Upper lobe of left lung (tissue), 6 donors: ENCODE measurements around the gene FRYL. TPM values are rescaled to one million over a fixed set of nuclear protein-coding genes. Genes with fewer than 3 reads are reported as not detected.
"Not testable (repeated sequence)": the region's sequence is repeated elsewhere in the genome, so short reads cannot be mapped to it uniquely, and the experiment has no call there.

ENCODE experiments used
- ATAC-seq, 2 donors: fragments of 200-7000 bp; cut with Tn5 transposase; one replicate each; pipeline ENCODE4 v1.9.1; 2022; ENCODE audit warnings: mild to moderate bottlenecking in 2 of 2, moderate library complexity in 2 of 2; ENCODE audit not compliant: low FRiP score in 2 of 2
- DNase-seq, 2 donors: peaks; one replicate each; pipeline ENCODE4 v3.0.0-alpha.2; 2019 to 2020
- H3K27ac ChIP-seq, 4 donors: fragments of 200-600 bp; sonication (generic); one replicate each; pipeline ENCODE4 v1.5.1; 2016 to 2019
- H3K27me3 ChIP-seq, 4 donors: fragments of 200-600 bp; sonication (generic); one replicate each; pipeline ENCODE4 v1.5.1; 2017 to 2019
- H3K36me3 ChIP-seq, 4 donors: fragments of 200-600 bp; sonication (generic); one replicate each; pipeline ENCODE4 v1.5.1; 2016 to 2019
- H3K4me1 ChIP-seq, 4 donors: fragments of 200-600 bp; sonication (generic); one replicate each; pipeline ENCODE4 v1.5.1; 2018 to 2019
- H3K4me3 ChIP-seq, 4 donors: fragments of 200-600 bp; sonication (generic); one replicate each; pipeline ENCODE4 v1.5.1; 2017 to 2019; ENCODE audit warnings: mild to moderate bottlenecking in 2 of 4, moderate library complexity in 1 of 4
- H3K9me3 ChIP-seq, 4 donors: fragments of 200-600 bp; sonication (generic); one replicate each; pipeline ENCODE4 v1.5.1; 2018 to 2019
- EP300 ChIP-seq, 4 donors: sonication (generic); formaldehyde crosslinking; IDR thresholded peaks; one replicate each; pipeline ENCODE4 v1.5.1; 2017; ENCODE audit warnings: antibody characterized with exemption in 4 of 4, control low read depth in 2 of 4
- POLR2A ChIP-seq, 4 donors: fragments of 450-650 bp; IDR thresholded peaks; one replicate each; pipeline ENCODE4 v1.5.1; 2016 to 2017; ENCODE audit warnings: antibody characterized with exemption in 4 of 4, mild to moderate bottlenecking in 2 of 4
- POLR2AphosphoS5 ChIP-seq, 2 donors: sonication (generic); formaldehyde crosslinking; IDR thresholded peaks; one replicate each; pipeline ENCODE4 v1.5.1; 2017; ENCODE audit warnings: antibody characterized with exemption in 2 of 2
- WGBS, 2 donors: methylation state at CpG; one replicate each; pipeline ENCODE4 v1.1.5; 2017 to 2018; 5-methylcytosine and 5-hydroxymethylcytosine counted together
- total RNA-seq, 6 donors: library from RNA; depleted of rRNA in 4 of 6; stranded (reverse); fragments of >200 nt in 4 of 6; gene quantifications; one replicate each; pipeline versions ENCODE4 v1.1.0 to v1.2.1, GENCODE V29; 2016 to 2021
- TF ChIP-seq, protein P1 (sequence below), 6 experiments: fragments of 450-650 bp in 4 of 6; fragments of 200-600 bp in 2 of 6; sonication (generic) in 2 of 6; IDR thresholded peaks; one replicate each; pipeline ENCODE4 v1.5.1; 2016 to 2019; ENCODE audit warnings: antibody characterized with exemption in 6 of 6
- donor health status: DM: no; HTN: no; CAD: no; lungs with moderate emphysema.
- donor health status: DM: no; HTN: yes; CAD: no; lungs with severe emphysema.

The FRYL gene
- total RNA-seq, 6 donors from 2014 or later: 48.6 to 96.9 (median 69.2) TPM

DNA sequence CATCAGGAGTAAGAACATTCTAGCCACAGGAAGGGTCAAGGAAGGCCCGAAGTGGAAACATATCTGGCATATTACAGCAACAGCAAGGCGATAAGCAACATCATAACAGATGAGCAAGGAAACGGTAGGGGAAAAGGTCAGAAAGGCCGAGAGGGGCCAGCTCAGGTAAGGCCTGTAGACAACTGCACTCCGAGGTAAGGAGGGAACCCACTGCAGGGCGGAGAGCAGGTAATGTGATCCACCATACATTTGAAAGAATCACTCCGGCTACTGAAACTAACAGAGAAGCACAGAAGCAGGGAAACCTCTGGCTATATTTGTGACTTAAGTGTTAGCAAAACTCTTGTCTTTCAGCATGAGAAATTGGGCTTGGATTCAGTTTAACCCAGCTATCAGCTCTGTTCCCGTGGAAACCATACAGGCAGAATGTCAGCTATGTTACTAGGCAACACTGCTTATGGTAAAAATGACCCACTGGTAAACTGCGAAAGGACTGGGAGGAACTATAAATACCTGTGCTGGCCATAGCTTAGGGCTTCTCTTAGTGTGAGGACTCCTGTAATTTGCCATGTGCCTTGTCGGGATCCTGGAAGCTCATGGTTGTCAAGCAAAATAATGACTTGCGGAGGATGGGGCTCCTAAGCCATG lies 31.0 kb downstream of the FRYL start:
- no peak for ATAC-seq
- Histone ChIP-seq H3K27ac (no peak overlapping the region), H3K4me3 (no peak overlapping the region), H3K36me3 (no peaks in the 10 kb centered on the region), H3K4me1 (peaks cover 5 to 21% (median 15%) of the 10 kb centered on the region in 4 donors), H3K9me3 (no peaks in the 10 kb centered on the region), H3K27me3 (no peaks in the 10 kb centered on the region)
- WGBS, 2 donors: 86% methylated on average over 11 of the region's 11 CpGs
- no peak for DNase-seq
- TF ChIP-seq, protein P1, sequence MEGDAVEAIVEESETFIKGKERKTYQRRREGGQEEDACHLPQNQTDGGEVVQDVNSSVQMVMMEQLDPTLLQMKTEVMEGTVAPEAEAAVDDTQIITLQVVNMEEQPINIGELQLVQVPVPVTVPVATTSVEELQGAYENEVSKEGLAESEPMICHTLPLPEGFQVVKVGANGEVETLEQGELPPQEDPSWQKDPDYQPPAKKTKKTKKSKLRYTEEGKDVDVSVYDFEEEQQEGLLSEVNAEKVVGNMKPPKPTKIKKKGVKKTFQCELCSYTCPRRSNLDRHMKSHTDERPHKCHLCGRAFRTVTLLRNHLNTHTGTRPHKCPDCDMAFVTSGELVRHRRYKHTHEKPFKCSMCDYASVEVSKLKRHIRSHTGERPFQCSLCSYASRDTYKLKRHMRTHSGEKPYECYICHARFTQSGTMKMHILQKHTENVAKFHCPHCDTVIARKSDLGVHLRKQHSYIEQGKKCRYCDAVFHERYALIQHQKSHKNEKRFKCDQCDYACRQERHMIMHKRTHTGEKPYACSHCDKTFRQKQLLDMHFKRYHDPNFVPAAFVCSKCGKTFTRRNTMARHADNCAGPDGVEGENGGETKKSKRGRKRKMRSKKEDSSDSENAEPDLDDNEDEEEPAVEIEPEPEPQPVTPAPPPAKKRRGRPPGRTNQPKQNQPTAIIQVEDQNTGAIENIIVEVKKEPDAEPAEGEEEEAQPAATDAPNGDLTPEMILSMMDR (IDR thresholded peaks at IDR 0.05): no peak
- TF ChIP-seq POLR2AphosphoS5 (IDR thresholded peaks at IDR 0.05): no peak
- TF ChIP-seq EP300 (IDR thresholded peaks at IDR 0.05): no peak

DNA sequence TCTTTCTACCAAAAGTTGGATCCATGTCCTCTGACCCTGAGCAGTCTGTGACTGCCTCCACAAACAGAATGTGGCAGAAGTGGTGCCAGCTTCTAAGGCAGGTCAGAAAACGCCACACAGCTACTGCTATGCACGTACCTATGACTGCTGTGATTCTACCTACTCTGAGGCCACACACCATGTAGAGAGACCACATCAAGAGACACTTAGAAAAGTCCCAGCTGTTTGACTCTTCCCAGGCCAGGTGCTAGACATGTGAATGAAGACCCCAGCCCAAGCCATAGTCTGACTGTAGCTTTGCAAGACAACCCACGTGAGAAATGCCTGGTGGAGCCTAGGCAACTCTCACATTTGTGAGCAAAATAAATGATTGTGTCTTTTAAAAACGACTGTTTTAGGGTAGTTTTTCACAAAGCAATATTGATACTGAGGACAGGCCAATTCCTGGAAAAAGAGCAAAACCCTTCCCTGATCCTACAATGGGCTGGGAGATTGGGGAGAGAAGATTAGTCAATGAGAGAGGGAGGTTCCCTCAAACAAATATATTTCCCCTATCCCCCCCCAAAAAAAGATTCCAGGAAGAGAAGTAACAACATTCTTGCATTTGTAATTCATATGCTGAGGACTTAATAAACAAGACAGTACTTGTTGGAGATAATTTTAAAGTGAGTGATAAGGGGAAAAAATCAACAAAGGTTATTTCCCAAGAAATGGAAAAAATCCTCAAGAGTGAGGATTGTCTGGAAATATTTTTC lies 33.3 kb downstream of the FRYL start:
- Histone ChIP-seq H3K4me3 (no peak overlapping the region), H3K9me3 (no peaks in the 10 kb centered on the region), H3K4me1 (peaks cover 0 to 9% (median 6%) of the 10 kb centered on the region in 4 donors), H3K36me3 (no peaks in the 10 kb centered on the region), H3K27me3 (no peaks in the 10 kb centered on the region), H3K27ac (no peak overlapping the region)
- ATAC-seq: no peak
- 68 to 70% methylated on average over 4 of the region's 4 CpGs for WGBS, 2 donors
- TF ChIP-seq EP300 (IDR thresholded peaks at IDR 0.05) (no peak), POLR2A (IDR thresholded peaks at IDR 0.05) (no peak), POLR2AphosphoS5 (IDR thresholded peaks at IDR 0.05) (no peak)
- TF ChIP-seq, protein P1 (IDR thresholded peaks at IDR 0.05): no peak
- DNase-seq: no peak

DNA sequence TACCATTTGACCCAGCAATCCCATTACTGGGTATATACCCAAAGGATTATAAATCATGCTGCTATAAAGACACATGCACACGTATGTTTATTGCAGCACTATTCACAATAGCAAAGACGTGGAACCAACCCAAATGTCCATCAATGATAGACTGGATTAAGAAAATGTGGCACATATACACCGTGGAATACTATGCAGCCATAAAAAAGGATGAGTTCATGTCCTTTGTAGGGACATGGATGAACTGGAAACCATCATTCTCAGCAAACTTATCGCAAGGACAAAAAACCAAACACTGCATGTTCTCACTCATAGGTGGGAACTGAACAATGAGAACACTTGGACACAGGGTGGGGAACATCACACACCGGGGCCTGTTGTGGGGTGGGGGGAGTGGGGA lies 34.9 kb downstream of the FRYL start:
- H3K27ac ChIP-seq, H3K4me3 ChIP-seq, H3K27me3 ChIP-seq, H3K9me3 ChIP-seq, H3K36me3 ChIP-seq, DNase-seq, ATAC-seq: not testable (repeated sequence)
- WGBS, 2 donors: 92 to 96% methylated on average over 5 of the region's 5 CpGs
- H3K4me1 ChIP-seq: peaks cover 0 to 17% (median 7%) of the 10 kb centered on the region in 4 donors

DNA sequence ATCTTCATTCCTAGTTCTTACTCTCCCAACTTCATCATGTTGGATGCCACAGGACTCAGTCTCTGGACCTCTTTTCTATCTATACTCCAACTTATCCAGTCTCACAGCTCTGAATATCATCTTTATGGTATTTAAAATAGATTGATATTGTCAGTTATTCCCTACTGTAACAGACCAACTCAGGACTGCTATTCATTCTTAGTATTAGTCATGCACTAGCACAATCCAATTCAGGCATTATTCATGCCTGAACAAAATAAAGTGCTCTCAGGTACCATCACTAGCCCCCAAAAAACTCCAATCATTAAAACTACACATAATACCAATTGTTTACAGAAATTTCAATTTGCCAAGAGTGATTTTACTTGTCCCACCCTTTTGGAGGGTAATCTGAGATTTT lies 37.7 kb downstream of the FRYL start:
- H3K36me3 ChIP-seq: no peaks in the 10 kb centered on the region
- H3K27me3 ChIP-seq: no peaks in the 10 kb centered on the region
- no peak overlapping the region for H3K4me3 ChIP-seq
- no peak for ATAC-seq
- no peaks in the 10 kb centered on the region for H3K9me3 ChIP-seq
- TF ChIP-seq, protein P1 (IDR thresholded peaks at IDR 0.05): no peak
- TF ChIP-seq POLR2A (IDR thresholded peaks at IDR 0.05) (no peak), EP300 (IDR thresholded peaks at IDR 0.05) (no peak), POLR2AphosphoS5 (IDR thresholded peaks at IDR 0.05) (no peak)
- DNase-seq: no peak
- no peak overlapping the region for H3K27ac ChIP-seq
- peaks cover 0 to 21% (median 10%) of the 10 kb centered on the region in 4 donors for H3K4me1 ChIP-seq

DNA sequence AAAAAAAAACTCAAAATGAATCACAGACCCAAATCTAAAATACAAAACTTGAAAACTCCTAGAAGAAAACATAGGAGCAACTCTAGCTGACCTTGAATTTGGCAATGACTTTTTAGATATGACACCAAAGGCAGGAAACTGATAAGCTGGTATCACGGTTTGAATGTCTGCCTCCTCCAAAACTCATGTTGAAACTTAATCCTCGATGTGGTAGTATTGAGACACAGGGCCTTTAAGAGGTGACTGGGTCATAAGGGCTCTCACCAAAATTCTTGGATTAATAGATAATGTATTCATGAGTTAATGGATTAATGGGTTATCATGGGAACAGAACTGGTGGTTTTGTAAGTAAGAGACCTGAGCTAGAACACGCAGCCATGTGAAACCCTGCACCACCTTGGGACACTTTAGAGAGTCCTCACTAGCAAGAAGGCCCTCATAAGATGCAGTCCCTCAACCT lies 40.5 kb downstream of the FRYL start:
- Histone ChIP-seq H3K27ac (no peak overlapping the region), H3K9me3 (no peaks in the 10 kb centered on the region), H3K4me1 (peaks cover 0 to 21% (median 9%) of the 10 kb centered on the region in 4 donors), H3K36me3 (no peaks in the 10 kb centered on the region), H3K4me3 (no peak overlapping the region), H3K27me3 (no peaks in the 10 kb centered on the region)
- TF ChIP-seq, protein P1 (IDR thresholded peaks at IDR 0.05): no peak
- TF ChIP-seq POLR2AphosphoS5 (IDR thresholded peaks at IDR 0.05) (no peak), POLR2A (IDR thresholded peaks at IDR 0.05) (no peak), EP300 (IDR thresholded peaks at IDR 0.05) (no peak)
- ATAC-seq (no peak), DNase-seq (no peak)
- WGBS, 2 donors: 37 to 38% methylated on average over 3 of the region's 3 CpGs
